GM12878 (cell line): ENCODE results near the gene SDF4. TPM values are rescaled to one million over a fixed set of nuclear protein-coding genes. Genes with fewer than 3 reads are reported as not detected.

Experiments
- ATAC-seq: fragments of 200-7000 bp; cut with Tn5 transposase; 3 replicates; pipeline ENCODE4 v1.9.1; 2020; ENCODE audit warnings: mild to moderate bottlenecking, moderate library complexity
- BruUV-seq: library from RNA; stranded (reverse); fragments of 400-500 nt; replicated peaks from 2 replicates; lab custom pipeline; 2021; lab: Mats Ljungman, UMichigan
- CTCF ChIA-PET: fragments of 300-600 bp; sonication (Branson Sonifier 250); formaldehyde crosslinking; extraction: SDS; loops from one replicate; lab custom pipeline; 2021; ENCODE audit warnings: inconsistent platforms; lab: Yijun Ruan, JAX
- POLR2A ChIA-PET: fragments of 350-600 bp; formaldehyde crosslinking; extraction: SDS; loops from one replicate; lab custom pipeline; 2021; ENCODE audit warnings: inconsistent platforms; lab: Charles Lee
- RAD21 ChIA-PET: fragments of 300-600 bp; sonication (Branson Sonifier 250); formaldehyde crosslinking; loops from one replicate; lab custom pipeline; 2023; ENCODE audit warnings: antibody characterized with exemption; ENCODE audit not compliant: unreplicated experiment; lab: Charles Lee
- SMC1A ChIA-PET: fragments of 300-600 bp; sonication (Branson Sonifier 250); formaldehyde crosslinking; loops from one replicate; lab custom pipeline; 2023; ENCODE audit not compliant: unreplicated experiment, uncharacterized antibody; lab: Charles Lee
- DNase-seq: peaks from one replicate; pipeline ENCODE4 v3.0.0-alpha.2; 2011; ENCODE audit warnings: low read depth, low spot score
- FAIRE-seq: peaks from 3 replicates; lab custom pipeline; 2011; peaks lifted over from hg19 to GRCh38; lab: Jason Lieb, UNC
- H2AFZ ChIP-seq: 2 replicates; pipeline ENCODE4 v1.6.0; 2011; ENCODE audit warnings: low read depth, low read length, control low read depth; ENCODE audit not compliant: control insufficient read depth
- H3K27ac ChIP-seq: 2 replicates; pipeline ENCODE4 v1.5.1; 2011; ENCODE audit warnings: control low read depth; ENCODE audit not compliant: control insufficient read depth, insufficient read depth
- H3K27me3 ChIP-seq, 2 experiments: replicated peaks in 1 of 2; 2 replicates each; pipeline versions ENCODE4 v1.6.0 to v1.6.1; 2011; ENCODE audit warnings: low read length in 1 of 2; ENCODE audit not compliant: control insufficient read depth in 2 of 2, insufficient read depth in 2 of 2
- H3K36me3 ChIP-seq, 2 experiments: 2 replicates each; pipeline ENCODE4 v1.5.1; 2011; ENCODE audit warnings: low read length in 1 of 2; ENCODE audit not compliant: control insufficient read depth in 2 of 2, insufficient read depth in 2 of 2
- H3K4me1 ChIP-seq: 2 replicates; pipeline ENCODE4 v1.6.1; 2011; ENCODE audit warnings: mild to moderate bottlenecking, low read length, moderate library complexity, mixed read lengths; ENCODE audit not compliant: control insufficient read depth, insufficient read depth
- H3K4me2 ChIP-seq: 2 replicates; pipeline ENCODE4 v1.6.0; 2011; ENCODE audit warnings: control low read depth; ENCODE audit not compliant: control insufficient read depth, insufficient read depth
- H3K4me3 ChIP-seq: fragments of 200-600 bp; sonication (generic); 2 replicates; pipeline ENCODE4 v1.5.1; 2016
- H3K79me2 ChIP-seq: 2 replicates; pipeline ENCODE4 v1.6.0; 2011; ENCODE audit warnings: low read length; ENCODE audit not compliant: control insufficient read depth, insufficient read depth
- H3K9ac ChIP-seq: 2 replicates; pipeline ENCODE4 v1.8.0; 2011; ENCODE audit warnings: low read length, control low read depth, mixed read lengths; ENCODE audit not compliant: control insufficient read depth, insufficient read depth
- H3K9me3 ChIP-seq: replicated peaks from 3 replicates; pipeline ENCODE4 v1.5.1; 2011; ENCODE audit warnings: mild to moderate bottlenecking, low read length; ENCODE audit not compliant: control insufficient read depth, insufficient read depth
- H4K20me1 ChIP-seq: 2 replicates; pipeline ENCODE4 v1.6.0; 2011; ENCODE audit not compliant: control insufficient read depth, insufficient read depth
- EP300 ChIP-seq, 2 experiments: fragments of 150-350 bp in 1 of 2; IDR thresholded peaks; 2 replicates each; pipeline ENCODE4 v1.6.1; 2011 to 2012; ENCODE audit warnings: low read depth in 2 of 2, low read length in 2 of 2, borderline replicate concordance in 1 of 2, improper control_type of control experiment in 1 of 2, inconsistent platforms in 1 of 2; ENCODE audit not compliant: control insufficient read depth in 1 of 2
- HSF1 ChIP-seq: fragments of 150-350 bp; IDR thresholded peaks from 2 replicates; pipeline ENCODE4 v1.6.1; 2014; ENCODE audit warnings: mild to moderate bottlenecking, low read depth, low read length
- POLR2A ChIP-seq: IDR thresholded peaks from 2 replicates; pipeline ENCODE4 v1.6.1; 2011; ENCODE audit warnings: low read depth, mild to moderate bottlenecking, low read length
- SMC3 ChIP-seq: IDR thresholded peaks from 2 replicates; pipeline ENCODE4 v1.6.1; 2011; ENCODE audit warnings: low read length, improper control_type of control experiment, borderline replicate concordance
- TCF12 ChIP-seq: IDR thresholded peaks from 2 replicates; pipeline ENCODE4 v1.6.1; 2011; ENCODE audit warnings: low read depth, mild to moderate bottlenecking, low read length
- WGBS: methylation state at CpG from one replicate; pipeline ENCODE4 v1.1.6; 2016; ENCODE audit warnings: low lambda C conversion rate; ENCODE audit not compliant: insufficient replicate concordance, insufficient coverage; ENCODE audit errors: missing lambda C conversion rate; 5-methylcytosine and 5-hydroxymethylcytosine counted together
- in situ Hi-C: fragments of 300-500 bp; cut with MboI; formaldehyde crosslinking; loops from 9 replicates; pipeline ENCODE4 v1.14.3; 2018; ENCODE audit warnings: mixed read lengths
- intact Hi-C: fragments of 100-400 bp; cut with micrococcal nuclease; formaldehyde crosslinking; loops from one replicate; pipeline ENCODE4 v1.14.2; 2022; ENCODE audit not compliant: unreplicated experiment
- polyA plus RNA-seq, 11 experiments: library from polyadenylated mRNA; depleted of rRNA in 4 of 11; unstranded in 6 of 11; stranded (reverse) in 5 of 11; fragments of >200 nt; fragmentation: Nextera tagmentation in 4 of 11; fragmentation: Illumina TruSeq in 1 of 11; extraction: Ambion mirVana in 4 of 11; extraction: Trizol in 1 of 11; gene quantifications; 1 replicate in 1 of 11; 2 replicates in 10 of 11; pipeline versions ENCODE4 v1.2.1 to v1.2.3, GENCODE V29; 2011 to 2016; ENCODE audit warnings: inconsistent platforms in 2 of 11, missing spikeins in 2 of 11, low read depth in 1 of 11
- total RNA-seq, 4 experiments: library from RNA; depleted of rRNA in 3 of 4; stranded (reverse); fragments of >200 nt in 3 of 4; fragmentation: Illumina TruSeq in 1 of 4; extraction: Trizol in 1 of 4; gene quantifications; 2 replicates each; pipeline versions ENCODE4 v1.2.1 to v1.2.3, GENCODE V29; 2013 to 2021

The SDF4 gene
- total and polyA plus RNA-seq, 10 of the 15 experiments (the other 5 are each of a cell fraction or from before 2014, with no cell fraction given): 0.44 to 97.2 (median 40.2) TPM

GRCh38 chr1:1236176-1236763 is 4.5 kb upstream of the SDF4 start (continued):
- TF ChIP-seq EP300 (IDR thresholded peaks at IDR 0.05; ENCODE audit: borderline replicate concordance in 1 of 2, control insufficient read depth in 1 of 2, low read depth in 2 of 2, low read length in 2 of 2): no peak
- TF ChIP-seq SMC3: no peak
- TF ChIP-seq TCF12: no peak
- TF ChIP-seq HSF1: no peak

GRCh38 chr1:1235016-1235744 is 3.4 kb upstream of the SDF4 start:
- TF ChIP-seq SMC3 (no peak), POLR2A (peak; percentile 18; the same call in 1 of the 2 replicates)

More at GRCh38 chr1:1235016-1235744, 3.4 kb upstream of the SDF4 start:
- ChIA-PET RAD21 (no interaction called here), SMC1A (no interaction called here), POLR2A (no interaction called here), CTCF (no interaction called here)
- no peak for DNase-seq
- Histone ChIP-seq H3K27me3 (no peaks in the 10 kb centered on the region), H2AFZ (no peak overlapping the region), H3K9me3 (no peaks in the 10 kb centered on the region; the same call in 2 of the 3 replicates), H3K4me2 (no peak overlapping the region), H4K20me1 (no peaks in the 10 kb centered on the region), H3K4me1 (peaks cover under 1% of the 10 kb centered on the region; the same call in 1 of the 2 replicates), H3K9ac (no peak overlapping the region), H3K79me2 (peaks cover 24% of the 10 kb centered on the region), H3K27ac (no peak overlapping the region), H3K36me3 (no peaks in the 10 kb centered on the region), H3K4me3 (no peak overlapping the region)
- WGBS: 69% methylated on average over 27 of the region's 27 CpGs
- no TSS peak for BruUV-seq
- intact Hi-C loops (no loop called here), in situ Hi-C loops (no loop called here)
- no peak for ATAC-seq
- FAIRE-seq: no peak
